Bronchial epithelial cell (primary cell): Measurements from ENCODE around the gene AP5Z1. TPM values are rescaled to one million over a fixed set of nuclear protein-coding genes. Genes with fewer than 3 reads are reported as not detected.

Source experiments
- DNase-seq: peaks from one replicate; pipeline ENCODE4 v3.0.0-alpha.2; 2010; ENCODE audit warnings: low read depth
- FAIRE-seq: peaks from 2 replicates; lab custom pipeline; 2011; peaks lifted over from hg19 to GRCh38; lab: Jason Lieb, UNC
- H3K27me3 ChIP-seq: 2 replicates; pipeline ENCODE4 v1.5.1; 2011; ENCODE audit warnings: low read length; ENCODE audit not compliant: control insufficient read depth, insufficient read depth
- H3K36me3 ChIP-seq: 2 replicates; pipeline ENCODE4 v1.5.1; 2011; ENCODE audit warnings: low read length; ENCODE audit not compliant: control insufficient read depth, insufficient read depth
- H3K4me3 ChIP-seq: 2 replicates; pipeline ENCODE4 v1.5.1; 2011; ENCODE audit warnings: mild to moderate bottlenecking, low read depth, low read length, control low read depth
- CTCF ChIP-seq: IDR thresholded peaks from 2 replicates; pipeline ENCODE4 v1.5.1; 2011; ENCODE audit warnings: mild to moderate bottlenecking, moderate library complexity, low read length, control low read depth, inconsistent platforms; ENCODE audit not compliant: insufficient read depth, severe bottlenecking
- total RNA-seq: library from RNA; depleted of rRNA; stranded (reverse); fragments of >200 nt; gene quantifications from 2 replicates; pipeline ENCODE4 v1.2.1, GENCODE V29; 2014

Gene AP5Z1
- total RNA-seq, 1 donor from 2014 or later: 24.5 TPM

GRCh38 chr7:4815609-4816418 lies 40.4 kb downstream of the AP5Z1 start:
- no peak for FAIRE-seq
- no peaks in the 10 kb centered on the region for H3K27me3 ChIP-seq

GRCh38 chr7:4816419-4817080 lies 41.1 kb downstream of the AP5Z1 start:
- TF ChIP-seq CTCF: no peak
- DNase-seq (no peak), FAIRE-seq (no peak)
- Histone ChIP-seq H3K36me3 (no peaks in the 10 kb centered on the region), H3K27me3 (no peaks in the 10 kb centered on the region), H3K4me3 (no peak overlapping the region)

More at GRCh38 chr7:4815609-4816418, 40.4 kb downstream of the AP5Z1 start:
- Histone ChIP-seq H3K36me3 (no peaks in the 10 kb centered on the region), H3K4me3 (no peak overlapping the region)
- no peak for DNase-seq
- TF ChIP-seq CTCF: no peak

GRCh38 chr7:4817178-4817901 lies 41.9 kb downstream of the AP5Z1 start:
- DNase-seq (no peak), FAIRE-seq (no peak)
- no peaks in the 10 kb centered on the region for H3K27me3 ChIP-seq
- no peak for TF ChIP-seq CTCF
- no peaks in the 10 kb centered on the region for H3K36me3 ChIP-seq
- H3K4me3 ChIP-seq: no peak overlapping the region

- no peak for TF ChIP-seq CTCF
- FAIRE-seq (no peak), DNase-seq (no peak)
- Histone ChIP-seq H3K4me3 (no peak overlapping the region), H3K27me3 (no peaks in the 10 kb centered on the region), H3K36me3 (no peaks in the 10 kb centered on the region)
These were observed 42.8 kb downstream of the AP5Z1 start for GRCh38 chr7:4818000-4818794.

- no peaks in the 10 kb centered on the region for H3K27me3 ChIP-seq
- no peak for FAIRE-seq
- H3K36me3 ChIP-seq: no peaks in the 10 kb centered on the region
- H3K4me3 ChIP-seq: no peak overlapping the region
- no peak for TF ChIP-seq CTCF
- DNase-seq: no peak
These were observed 44.4 kb downstream of the AP5Z1 start for GRCh38 chr7:4819560-4820404.
